Ovary (tissue), 9 donors: ENCODE measurements around the gene DNAH12. TPM values are rescaled to one million over a fixed set of nuclear protein-coding genes. Genes with fewer than 3 reads are reported as not detected.
"Not testable (repeated sequence)": the region's sequence is repeated elsewhere in the genome, so short reads cannot be mapped to it uniquely, and the experiment has no call there.

Experiments used
- DNase-seq, 5 donors: peaks; one replicate each; pipeline ENCODE4 v3.0.0-alpha.2; 2019 to 2020
- H3K27ac ChIP-seq, 2 donors: fragments of 200-600 bp; one replicate each; pipeline versions ENCODE4 v1.5.1 to v1.8.0; 2019 to 2022
- H3K27me3 ChIP-seq: fragments of 200-600 bp; one replicate; pipeline ENCODE4 v1.8.0; 2022
- H3K36me3 ChIP-seq: fragments of 200-600 bp; sonication (generic); one replicate; pipeline ENCODE4 v1.5.1; 2019
- H3K4me1 ChIP-seq: one replicate; pipeline ENCODE4 v1.8.1; 2013; ENCODE audit warnings: mild to moderate bottlenecking, moderate library complexity; ENCODE audit not compliant: insufficient read depth
- H3K4me3 ChIP-seq: fragments of 200-600 bp; sonication (generic); one replicate; pipeline ENCODE4 v1.5.1; 2017
- H3K9me3 ChIP-seq, 2 donors: fragments of 200-600 bp in 1 of 2; sonication (generic) in 1 of 2; one replicate each; pipeline versions ENCODE4 v1.5.1 to v1.8.1; 2013 to 2019; ENCODE audit warnings: mild to moderate bottlenecking in 1 of 2, moderate library complexity in 1 of 2
- CTCF ChIP-seq, 3 donors: fragments of 450-650 bp in 2 of 3; fragments of 200-600 bp in 1 of 3; IDR thresholded peaks; one replicate each; pipeline versions ENCODE4 v1.5.1 to v1.8.0; 2016 to 2022; ENCODE audit warnings: antibody characterized with exemption in 3 of 3, mild to moderate bottlenecking in 1 of 3
- EP300 ChIP-seq: sonication (generic); formaldehyde crosslinking; IDR thresholded peaks from one replicate; pipeline ENCODE4 v1.6.1; 2017; ENCODE audit warnings: antibody characterized with exemption
- POLR2A ChIP-seq: fragments of 450-650 bp; IDR thresholded peaks from one replicate; pipeline ENCODE4 v1.6.1; 2017; ENCODE audit warnings: antibody characterized with exemption, mild to moderate bottlenecking, moderate library complexity
- WGBS, 3 donors: extraction: QIAGEN DNeasy Blood & Tissue Kit in 1 of 3; methylation state at CpG; one replicate each; pipeline versions ENCODE4 v1.1.5 to v1.1.7; 2013 to 2017; 5-methylcytosine and 5-hydroxymethylcytosine counted together
- intact Hi-C, 4 donors: fragments of 100-400 bp; cut with DNase I; formaldehyde crosslinking; loops; one replicate each; pipeline versions ENCODE4 v1.11.0 to v1.15.1; 2022 to 2023
- polyA plus RNA-seq, 2 donors: library from polyadenylated mRNA; stranded (reverse); fragments of 200-250 nt in 1 of 2; fragments of 350-450 nt in 1 of 2; fragmentation: Illumina TruSeq in 1 of 2; extraction: RNeasy Lipid Tissue Mini Kit (QIAGEN cat#74804) in 1 of 2; gene quantifications; one replicate each; pipeline ENCODE4 v1.2.3, GENCODE V29; 2013 to 2014
- total RNA-seq, 7 donors: library from RNA; depleted of rRNA in 2 of 7; stranded (reverse); fragments of >200 nt in 2 of 7; fragmentation: NEBNext Ultra II Directional in 3 of 7; extraction: Animal tissue kit (Norgen Biotek cat#: 25700) in 3 of 7; gene quantifications; one replicate each; pipeline versions ENCODE4 v1.1.0 to v1.2.4, GENCODE V29; 2016 to 2023
- donor health status: DM: no; HTN: no; CAD: no; lungs with moderate emphysema.
- donor health status: DM: no; HTN: no; CAD: no.
- donor health status: Bipolar disorder and iron deficiency.
- donor health status: DM: yes; HTN: yes; CAD: no.
- donor health status: DM: no; HTN: no; CAD: no.
- donor health status: DM: yes; HTN: yes; CAD: no.

Gene DNAH12
- total and polyA plus RNA-seq, 9 donors, result 0.20 to 20.1 (median 0.92) TPM

GRCh38 chr3:57314204-57314603 lies 229.9 kb downstream of the DNAH12 start:
- WGBS, 3 donors, result 81 to 99% (median 90%) methylated on average over 3 of the region's 3 CpGs
- no peak for TF ChIP-seq EP300
- no peak for TF ChIP-seq CTCF (IDR thresholded peaks at IDR 0.05)
- no peak for TF ChIP-seq POLR2A
- H3K27ac ChIP-seq, result no peak overlapping the region
- H3K4me1 ChIP-seq, result no peaks in the 10 kb centered on the region
- H3K9me3 ChIP-seq, result no peaks in the 10 kb centered on the region
- H3K36me3 ChIP-seq, result no peaks in the 10 kb centered on the region
- no peak for DNase-seq
- no peak overlapping the region for H3K4me3 ChIP-seq
- no peaks in the 10 kb centered on the region for H3K27me3 ChIP-seq
- intact Hi-C loops, result no loop called here

- Histone ChIP-seq H3K4me3 (no peak overlapping the region), H3K36me3 (no peaks in the 10 kb centered on the region), H3K27ac (no peak overlapping the region), H3K27me3 (no peaks in the 10 kb centered on the region), H3K9me3 (no peaks in the 10 kb centered on the region), H3K4me1 (no peaks in the 10 kb centered on the region)
- no peak for TF ChIP-seq POLR2A
- TF ChIP-seq CTCF (IDR thresholded peaks at IDR 0.05), result no peak
- no peak for TF ChIP-seq EP300
- no peak for DNase-seq
- 41 to 48% (median 42%) methylated on average over 3 of the region's 3 CpGs for WGBS, 3 donors
- intact Hi-C loops, result no loop called here
Measured at GRCh38 chr3:57309769-57310360, 234.3 kb downstream of the DNAH12 start.

GRCh38 chr3:57303520-57303919 lies 240.6 kb downstream of the DNAH12 start:
- intact Hi-C loops, H3K27me3 ChIP-seq: not testable (repeated sequence)
- 93 to 96% (median 95%) methylated on average over 7 of the region's 7 CpGs for WGBS, 3 donors

GRCh38 chr3:57298041-57298440 lies 246.1 kb downstream of the DNAH12 start:
- Histone ChIP-seq H3K27me3 (no peaks in the 10 kb centered on the region), H3K9me3 (no peaks in the 10 kb centered on the region), H3K36me3 (no peaks in the 10 kb centered on the region), H3K4me3 (no peak overlapping the region), H3K4me1 (no peaks in the 10 kb centered on the region), H3K27ac (no peak overlapping the region)
- intact Hi-C loops, result no loop called here
- no peak for DNase-seq
- WGBS, 3 donors, result 91 to 100% (median 93%) methylated on average over 1 of the region's 1 CpG
- no peak for TF ChIP-seq POLR2A
- TF ChIP-seq EP300, result no peak
- no peak for TF ChIP-seq CTCF (IDR thresholded peaks at IDR 0.05)

More at GRCh38 chr3:57303520-57303919, 240.6 kb downstream of the DNAH12 start:
- H3K4me1 ChIP-seq, H3K36me3 ChIP-seq, DNase-seq, H3K9me3 ChIP-seq, H3K27ac ChIP-seq, H3K4me3 ChIP-seq: not testable (repeated sequence)

GRCh38 chr3:57292897-57293526 lies 251.1 kb downstream of the DNAH12 start:
- no peak for DNase-seq

More at GRCh38 chr3:57292897-57293526, 251.1 kb downstream of the DNAH12 start:
- intact Hi-C loops, result no loop called here
- whole genome bisulfite sequencing, 3 donors, result 90 to 95% (median 95%) methylated on average over 4 of the region's 4 CpGs
- TF ChIP-seq CTCF (IDR thresholded peaks at IDR 0.05), result no peak
- TF ChIP-seq POLR2A, result no peak
- TF ChIP-seq EP300, result no peak
- Histone ChIP-seq H3K4me3 (no peak overlapping the region), H3K4me1 (no peaks in the 10 kb centered on the region), H3K27ac (no peak overlapping the region), H3K27me3 (no peaks in the 10 kb centered on the region), H3K9me3 (no peaks in the 10 kb centered on the region), H3K36me3 (no peaks in the 10 kb centered on the region)
